NB4 (cell line): ENCODE results near the gene TRAF3.
A peak's percentile ranks its signal among the peaks of the same experiment; 100 is the strongest.

ENCODE experiments used
- DNase-seq: peaks from one replicate; pipeline ENCODE4 v3.0.0; 2010; ENCODE audit warnings: low read depth
- H3K4me3 ChIP-seq: one replicate; pipeline ENCODE4 v1.5.1; 2011; ENCODE audit warnings: mild to moderate bottlenecking, low read depth, low read length, moderate library complexity
- MYC ChIP-seq: IDR thresholded peaks from 2 replicates; pipeline ENCODE4 v1.6.1; 2011; ENCODE audit warnings: low read depth, low read length
- POLR2A ChIP-seq: IDR thresholded peaks from 2 replicates; pipeline ENCODE4 v1.6.1; 2011; ENCODE audit warnings: mild to moderate bottlenecking; ENCODE audit not compliant: insufficient read length; ENCODE audit errors: extremely low read depth
- TF ChIP-seq, protein P1 (sequence below): IDR thresholded peaks from 2 replicates; pipeline ENCODE4 v1.6.1; 2011; ENCODE audit warnings: low read depth, low read length
- TF ChIP-seq, protein P2 (sequence below): IDR thresholded peaks from one replicate; pipeline ENCODE4 v1.5.1; 2012; ENCODE audit warnings: low read depth, low read length

The TRAF3 gene

DNA sequence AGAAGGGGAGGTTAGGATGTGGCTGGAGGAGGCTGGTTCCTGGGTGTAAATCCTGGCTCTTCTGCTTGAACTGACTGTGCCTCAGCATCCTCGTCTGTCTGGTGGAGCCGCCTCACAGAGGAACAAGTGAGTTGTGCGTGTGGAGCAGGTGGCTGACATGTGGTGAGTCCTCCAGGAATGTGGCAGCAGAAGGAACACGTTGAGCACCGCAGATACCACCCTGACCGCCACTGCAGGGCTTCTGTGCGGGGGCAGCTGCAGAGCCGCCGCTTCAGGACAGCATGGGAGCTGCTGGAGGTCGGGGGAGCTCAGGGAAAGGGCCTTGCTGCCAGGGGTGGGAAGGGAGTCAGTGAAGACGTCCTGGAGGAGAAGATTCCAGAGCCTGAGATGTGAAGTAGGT is 48.9 kb downstream of the TRAF3 start:
- no peak for DNase-seq
- H3K4me3 ChIP-seq, result no peak overlapping the region
- TF ChIP-seq, protein P1, sequence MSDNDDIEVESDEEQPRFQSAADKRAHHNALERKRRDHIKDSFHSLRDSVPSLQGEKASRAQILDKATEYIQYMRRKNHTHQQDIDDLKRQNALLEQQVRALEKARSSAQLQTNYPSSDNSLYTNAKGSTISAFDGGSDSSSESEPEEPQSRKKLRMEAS, result no peak
- TF ChIP-seq MYC, result no peak
- TF ChIP-seq, protein P2, sequence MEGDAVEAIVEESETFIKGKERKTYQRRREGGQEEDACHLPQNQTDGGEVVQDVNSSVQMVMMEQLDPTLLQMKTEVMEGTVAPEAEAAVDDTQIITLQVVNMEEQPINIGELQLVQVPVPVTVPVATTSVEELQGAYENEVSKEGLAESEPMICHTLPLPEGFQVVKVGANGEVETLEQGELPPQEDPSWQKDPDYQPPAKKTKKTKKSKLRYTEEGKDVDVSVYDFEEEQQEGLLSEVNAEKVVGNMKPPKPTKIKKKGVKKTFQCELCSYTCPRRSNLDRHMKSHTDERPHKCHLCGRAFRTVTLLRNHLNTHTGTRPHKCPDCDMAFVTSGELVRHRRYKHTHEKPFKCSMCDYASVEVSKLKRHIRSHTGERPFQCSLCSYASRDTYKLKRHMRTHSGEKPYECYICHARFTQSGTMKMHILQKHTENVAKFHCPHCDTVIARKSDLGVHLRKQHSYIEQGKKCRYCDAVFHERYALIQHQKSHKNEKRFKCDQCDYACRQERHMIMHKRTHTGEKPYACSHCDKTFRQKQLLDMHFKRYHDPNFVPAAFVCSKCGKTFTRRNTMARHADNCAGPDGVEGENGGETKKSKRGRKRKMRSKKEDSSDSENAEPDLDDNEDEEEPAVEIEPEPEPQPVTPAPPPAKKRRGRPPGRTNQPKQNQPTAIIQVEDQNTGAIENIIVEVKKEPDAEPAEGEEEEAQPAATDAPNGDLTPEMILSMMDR, result no peak
- no peak for TF ChIP-seq POLR2A

DNA sequence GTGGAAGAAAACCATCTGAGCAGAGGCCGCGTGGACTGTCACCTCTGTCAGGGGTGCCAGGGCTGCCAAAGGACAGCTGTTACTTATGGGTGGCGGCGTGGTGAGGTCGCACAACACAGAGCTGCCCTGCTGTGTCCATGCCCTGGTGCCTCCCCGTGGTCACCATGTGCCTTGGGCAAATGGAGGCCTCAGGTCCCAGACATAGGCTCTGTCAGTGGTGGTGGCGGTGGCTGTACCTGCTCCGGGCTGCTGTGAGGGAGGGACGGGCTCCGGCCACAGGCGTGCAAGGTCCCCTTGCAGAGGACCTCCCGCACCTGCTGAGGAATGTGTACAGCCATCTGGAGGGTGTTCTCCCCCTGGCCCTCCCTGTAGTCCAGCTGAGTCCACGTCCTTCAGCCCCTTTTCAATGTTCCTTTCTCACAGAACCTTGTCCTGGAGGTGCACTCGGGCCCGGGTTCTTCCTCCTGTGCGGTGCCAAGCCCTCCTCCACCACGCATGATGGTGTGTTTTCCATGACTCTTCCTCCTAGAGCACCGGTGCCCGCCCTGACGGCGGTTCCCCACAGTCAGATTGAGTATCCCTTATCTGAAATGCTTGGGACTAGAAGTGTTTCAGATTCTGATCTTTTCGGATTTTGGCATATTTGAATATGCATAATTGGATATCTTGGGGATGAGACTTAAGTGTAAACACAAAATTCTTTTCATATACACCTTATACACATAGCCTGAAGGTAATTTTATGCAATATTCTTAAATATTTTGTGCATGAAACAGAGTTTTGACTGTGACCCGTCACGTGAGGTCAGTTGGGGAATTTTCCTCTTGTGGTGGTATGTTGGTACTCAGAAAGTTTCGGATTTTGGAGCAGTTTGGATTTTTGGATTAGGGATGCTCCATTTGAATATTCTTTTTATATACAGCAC is 49.8 kb downstream of the TRAF3 start:
- no peak overlapping the region for H3K4me3 ChIP-seq
- DNase-seq, result no peak
- TF ChIP-seq POLR2A (no peak), MYC (no peak)
- TF ChIP-seq, protein P2, result no peak
- TF ChIP-seq, protein P1, result no peak

DNA sequence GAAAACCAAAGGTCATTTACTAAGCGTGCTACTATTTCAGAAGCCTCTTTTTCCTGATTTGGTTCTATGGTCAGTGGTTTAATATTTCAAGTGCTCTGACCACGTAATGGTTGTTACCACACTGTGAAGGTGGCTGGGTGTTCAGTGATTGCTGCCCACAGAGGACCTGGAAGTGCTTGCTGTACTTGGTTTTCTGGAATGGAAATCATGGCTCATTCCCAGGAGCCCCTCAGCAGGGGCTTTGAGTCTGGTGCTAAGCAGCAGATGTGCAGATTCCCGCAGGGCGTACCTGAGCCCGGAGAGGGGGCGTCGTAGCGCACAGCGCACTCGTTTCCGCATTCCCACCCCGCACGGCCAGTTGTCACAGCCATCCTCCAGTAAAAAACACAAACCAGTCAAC is 50.5 kb downstream of the TRAF3 start:
- DNase-seq, result no peak
- H3K4me3 ChIP-seq, result no peak overlapping the region
- TF ChIP-seq, protein P1, result no peak
- TF ChIP-seq, protein P2, result no peak
- no peak for TF ChIP-seq MYC
- TF ChIP-seq POLR2A, result no peak

DNA sequence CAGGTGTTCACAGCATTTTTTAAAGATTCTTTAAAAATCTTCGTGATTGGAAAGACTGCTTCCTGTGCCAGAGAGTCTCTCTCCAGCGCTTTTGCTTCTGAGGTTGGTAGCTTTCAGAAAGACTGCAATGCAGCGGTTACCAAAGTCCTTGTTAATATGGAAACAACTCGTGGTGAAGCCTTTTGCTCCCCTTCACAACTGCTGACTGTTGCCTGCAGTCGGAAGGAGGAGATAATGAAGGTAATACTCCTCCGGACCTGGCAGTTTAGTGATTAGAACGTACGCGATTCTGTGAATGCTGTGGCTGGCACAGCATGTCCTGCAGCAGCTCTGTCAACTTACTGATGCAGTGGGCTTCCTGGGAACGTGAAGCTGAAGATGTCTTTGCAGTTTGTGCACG is 50.9 kb downstream of the TRAF3 start:
- peak; percentile 19 for DNase-seq
- no peak overlapping the region for H3K4me3 ChIP-seq
- TF ChIP-seq MYC (no peak), POLR2A (no peak)
- TF ChIP-seq, protein P2, result no peak

DNA sequence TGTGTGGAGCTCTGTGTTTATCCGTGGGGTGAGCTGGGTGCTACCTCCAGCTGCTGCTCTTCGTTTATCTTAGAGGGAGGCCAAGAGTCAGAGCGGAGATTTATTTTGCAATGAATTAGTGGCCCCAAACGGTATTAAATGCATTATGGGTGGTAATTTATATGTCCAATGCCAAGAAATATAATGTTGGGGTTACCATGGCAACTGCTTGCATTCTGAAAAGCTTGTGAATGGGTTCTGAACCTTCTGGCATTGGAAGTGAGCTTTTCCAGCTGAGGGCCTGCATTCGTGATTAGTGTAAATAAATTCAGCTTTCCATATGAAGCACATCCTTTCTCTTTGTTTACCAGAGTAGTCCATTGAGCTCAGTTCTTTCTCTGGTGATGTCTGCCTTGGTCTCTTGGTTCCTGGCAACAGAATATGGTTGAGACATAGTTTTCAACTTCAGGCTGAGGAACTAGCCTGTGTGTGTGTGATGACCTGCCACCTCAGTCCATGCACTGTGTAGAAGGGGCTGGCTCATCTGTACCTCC is 51.8 kb downstream of the TRAF3 start:
- H3K4me3 ChIP-seq, result no peak overlapping the region
- TF ChIP-seq, protein P1, result no peak
- no peak for TF ChIP-seq POLR2A
- no peak for TF ChIP-seq MYC
- TF ChIP-seq, protein P2, result no peak
- no peak for DNase-seq
